Stimulated activated CD4-positive, alpha-beta T cell treated with anti-CD3 and anti-CD28 coated beads, TNF-alpha, amount 100 ng/mL, for 24 hours (primary cell): ENCODE measurements around the gene PARP9.
"Not testable (repeated sequence)": the region's sequence is repeated elsewhere in the genome, so short reads cannot be mapped to it uniquely, and the experiment has no call there.

ENCODE experiments used
- DNase-seq, 3 experiments: peaks; one replicate each; pipeline ENCODE4 v3.0.0-alpha.2; 2020; ENCODE audit warnings: low read depth in 3 of 3

Gene PARP9

DNA sequence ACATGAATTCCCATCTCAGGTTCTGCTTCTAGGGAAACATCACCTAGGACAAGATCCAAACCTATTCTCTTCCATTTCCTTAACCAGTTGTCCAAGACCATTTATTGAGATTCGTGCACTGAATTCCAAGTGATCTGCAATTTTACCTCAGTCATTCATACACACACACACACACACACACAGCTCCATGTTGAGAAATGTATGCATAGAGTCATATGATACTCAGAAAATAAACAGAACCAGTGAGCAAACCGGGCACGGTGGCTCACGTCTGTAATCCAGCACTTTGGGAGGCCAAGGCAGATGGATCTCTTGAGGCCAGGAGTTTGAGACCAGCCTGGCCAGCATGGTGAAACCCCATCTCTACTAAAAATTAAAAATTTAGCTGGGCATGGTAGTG is 43.2 kb downstream of the PARP9 start:
- no peak for DNase-seq

DNA sequence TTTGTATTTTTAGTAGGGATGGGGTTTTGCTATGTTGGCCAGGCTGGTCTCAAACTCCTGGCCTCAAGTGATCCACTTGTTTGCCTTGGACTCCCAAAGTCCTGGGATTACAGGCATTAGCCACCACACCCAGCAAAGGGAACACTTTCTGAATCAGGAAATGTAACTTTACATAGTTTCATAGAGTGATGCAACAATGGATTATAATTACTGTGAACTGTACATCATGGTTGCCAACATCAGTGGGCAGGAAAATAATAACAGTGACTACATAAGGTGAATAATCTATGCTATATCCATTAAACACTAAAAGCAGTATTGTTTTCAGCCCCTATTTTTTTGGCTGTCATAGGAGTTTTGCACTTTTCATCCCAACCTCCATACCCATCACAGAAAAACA is 44.4 kb downstream of the PARP9 start:
- no peak for DNase-seq

DNA sequence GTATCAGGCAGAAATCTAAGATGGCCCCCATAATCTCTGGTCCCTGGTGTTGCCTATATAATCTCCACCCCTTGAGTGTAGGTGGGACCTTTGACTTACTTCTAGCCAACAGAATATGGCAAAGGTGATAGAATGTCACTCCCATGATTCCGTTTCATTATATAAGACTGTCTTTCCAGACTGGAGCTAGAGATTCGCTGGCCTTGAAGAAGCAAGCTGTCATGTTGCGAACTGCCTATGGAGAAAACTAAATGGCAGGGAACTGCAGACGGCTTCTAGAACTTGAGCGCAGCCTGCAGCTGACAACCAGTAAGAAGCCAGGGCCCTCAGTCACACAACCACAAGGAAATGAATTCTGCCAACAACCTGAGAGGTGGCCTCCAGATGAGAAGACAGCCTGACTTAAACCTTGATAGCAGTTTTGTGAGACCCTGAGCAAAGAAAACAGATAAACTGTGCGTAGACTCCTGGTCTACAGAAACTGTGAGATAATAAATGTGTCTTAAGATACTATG is 47.2 kb downstream of the PARP9 start:
- no peak for DNase-seq

DNA sequence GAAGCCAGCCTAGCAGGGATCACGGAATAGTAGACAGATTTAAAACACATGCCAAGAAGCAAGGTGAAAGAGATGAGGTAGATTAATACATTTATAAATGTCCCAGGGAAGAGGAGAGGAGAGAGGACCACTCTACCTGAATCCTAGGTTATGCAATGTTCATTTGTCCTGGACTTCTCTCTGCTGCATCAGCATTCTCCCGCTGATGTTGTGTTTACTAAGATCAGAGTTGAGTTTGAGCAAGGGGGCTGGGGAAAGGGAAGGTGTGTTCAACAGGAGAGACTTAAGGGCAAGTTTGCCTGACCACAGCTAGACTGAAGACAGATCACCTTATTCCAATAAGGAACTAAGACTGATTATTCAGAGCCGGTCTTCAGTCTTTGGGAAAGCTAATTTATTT is 48.2 kb downstream of the PARP9 start:
- DNase-seq, result no peak

DNA sequence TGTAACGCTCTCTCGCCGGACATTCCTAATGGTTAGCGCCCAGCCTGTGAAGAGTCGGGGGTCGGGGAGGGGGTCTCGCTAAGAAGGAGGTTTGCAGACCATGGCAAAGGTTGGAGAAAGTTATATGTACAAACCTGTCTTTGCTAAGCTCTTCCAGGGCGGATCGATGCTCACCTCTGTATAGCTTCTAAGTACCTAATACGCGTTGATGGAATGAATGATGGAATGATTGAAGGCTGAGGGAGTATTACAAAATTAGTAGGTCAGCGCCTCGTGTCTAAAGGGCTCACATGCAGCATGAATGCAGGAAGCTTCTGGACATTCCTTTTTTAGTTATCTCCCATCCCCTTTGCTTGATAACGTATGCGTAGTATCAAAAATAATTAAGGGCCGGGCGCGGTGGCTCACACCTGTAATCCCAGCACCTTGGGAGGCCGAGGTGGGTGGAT is 49.1 kb downstream of the PARP9 start:
- DNase-seq, result no peak

DNA sequence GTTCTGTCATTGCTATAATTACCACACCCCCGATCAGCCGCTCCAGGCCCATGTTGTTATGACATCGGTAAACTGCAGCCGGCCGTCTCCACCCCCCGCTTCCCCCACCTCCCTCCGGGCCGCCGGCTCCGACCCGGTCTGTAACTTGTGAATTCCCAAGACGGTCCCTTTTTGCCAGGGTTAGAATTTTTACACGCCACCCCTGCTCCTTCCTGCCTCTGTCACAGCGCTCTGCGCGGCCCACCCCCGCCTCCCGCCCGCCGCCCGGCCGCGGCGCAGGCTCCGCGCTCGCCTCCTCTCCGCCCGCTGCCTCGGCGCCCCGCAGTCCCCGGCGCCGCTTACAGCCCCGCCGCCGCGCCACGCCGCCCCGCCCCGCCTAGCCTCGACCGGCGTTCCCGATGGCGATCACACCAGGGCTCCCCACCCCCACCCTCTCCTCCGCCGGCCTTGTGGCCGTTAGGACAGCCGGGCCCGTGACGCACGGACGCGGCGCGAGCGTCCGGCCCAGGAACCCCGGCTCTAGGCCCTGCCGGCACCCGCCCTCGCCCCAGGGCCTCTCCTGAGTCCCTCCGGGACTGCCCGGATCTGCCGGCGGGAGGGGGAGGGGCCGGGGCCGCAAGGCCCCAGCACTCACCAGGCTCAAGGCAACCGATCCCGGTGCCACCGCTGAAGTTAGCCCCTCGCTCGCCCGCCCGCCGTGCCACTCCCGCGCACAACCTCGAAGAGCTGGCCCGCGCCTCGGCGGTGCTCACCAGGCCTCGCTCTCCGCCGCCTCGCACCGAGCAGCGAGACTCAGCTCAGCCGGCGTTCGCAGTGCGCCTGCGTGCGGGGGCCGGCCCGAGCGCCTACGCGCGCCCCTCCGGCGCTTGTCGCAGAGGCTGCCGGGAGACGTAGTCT is 49.7 kb downstream of the PARP9 start, which contains the start of gene KPNA1:
TSS of gene KPNA1 (minus strand) at position 817 of the 897 bp plus-strand sequence. CDS start 18,374 bp downstream, outside the sequence.
- peak; percentile 69 to 84 (median 74) for DNase-seq

DNA sequence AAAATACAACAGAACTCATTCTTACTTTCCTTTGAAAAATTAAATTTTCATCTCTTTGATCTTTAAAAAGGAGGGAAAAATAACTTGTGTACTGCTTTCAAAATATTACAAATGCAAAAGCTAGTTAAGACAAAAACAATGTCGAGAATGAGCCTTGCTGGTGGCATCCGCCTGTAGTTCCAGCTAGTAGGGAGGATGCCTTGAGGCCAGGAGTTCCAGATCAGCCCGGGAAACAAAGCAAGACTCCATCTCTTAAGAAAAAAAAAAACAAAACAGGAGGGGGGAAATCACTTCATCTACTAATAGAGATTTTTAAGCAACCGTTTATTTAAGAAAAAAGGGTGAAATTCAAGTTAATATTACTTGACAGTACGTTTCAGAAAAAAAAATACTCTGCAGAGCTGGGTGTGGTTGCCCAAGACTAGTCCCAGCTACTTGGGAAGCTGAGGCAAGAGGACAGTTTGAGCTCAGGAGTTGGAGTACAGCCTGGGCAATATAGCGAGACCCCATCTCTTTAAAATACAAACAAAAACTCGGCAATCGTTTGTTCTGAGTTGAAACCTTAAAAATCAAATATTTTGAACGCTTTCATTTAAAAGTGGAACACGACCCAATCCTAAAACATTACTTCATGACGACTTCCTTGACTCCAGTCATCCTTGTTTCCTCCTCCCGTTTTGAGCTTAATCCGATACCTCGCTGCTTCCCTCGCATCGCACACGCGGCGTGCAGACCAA is 50.5 kb downstream of the PARP9 start:
- no peak for DNase-seq

DNA sequence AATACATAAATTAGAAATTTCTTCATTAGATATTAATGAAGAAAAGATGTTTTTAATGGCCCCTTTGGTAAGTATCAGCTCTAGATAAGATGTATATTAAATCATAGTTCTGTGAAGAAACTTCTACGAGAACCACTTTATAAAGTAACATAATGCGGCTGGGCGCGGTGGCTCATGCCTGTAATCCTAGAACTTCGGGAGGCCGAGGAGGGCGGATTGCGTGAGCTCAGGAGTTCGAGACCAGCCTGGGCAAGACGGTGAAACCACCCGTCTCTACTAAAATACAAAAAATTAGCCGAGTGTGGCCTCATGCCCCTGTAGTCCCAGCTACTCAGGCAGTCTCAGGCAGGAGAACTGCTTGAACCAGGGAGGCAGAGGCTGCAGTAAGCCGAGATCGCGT is 51.8 kb downstream of the PARP9 start:
- no peak for DNase-seq

DNA sequence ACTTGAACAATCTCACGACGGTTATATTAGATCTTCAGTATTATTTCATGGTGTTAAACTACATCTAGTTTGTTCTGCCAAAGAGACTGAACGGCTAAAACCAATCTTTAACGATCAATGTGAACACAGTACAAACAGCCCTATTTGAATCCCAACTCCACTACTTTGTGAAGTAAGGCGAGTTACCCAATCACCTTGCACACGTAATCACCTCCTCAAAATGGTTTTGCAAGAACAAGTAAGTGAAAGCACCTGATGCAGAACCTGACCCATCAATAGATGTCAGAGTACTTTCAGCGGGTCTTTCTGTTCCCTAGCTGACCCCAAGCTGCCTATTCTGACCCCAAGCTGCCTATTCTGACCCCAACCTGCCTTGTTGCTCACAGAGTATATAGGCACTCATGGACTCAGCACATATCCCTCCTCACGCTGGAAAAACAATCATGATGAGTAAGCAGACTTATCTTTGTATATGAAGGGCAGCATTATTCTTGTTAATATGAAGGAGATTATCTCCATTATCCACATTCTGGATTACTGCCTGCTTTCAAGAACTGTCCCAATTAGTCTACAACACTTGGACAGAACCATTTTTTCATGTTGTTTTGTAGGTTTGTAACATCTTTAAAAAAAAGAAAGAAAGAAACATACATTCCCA is 53.1 kb downstream of the PARP9 start:
- DNase-seq, result no peak

DNA sequence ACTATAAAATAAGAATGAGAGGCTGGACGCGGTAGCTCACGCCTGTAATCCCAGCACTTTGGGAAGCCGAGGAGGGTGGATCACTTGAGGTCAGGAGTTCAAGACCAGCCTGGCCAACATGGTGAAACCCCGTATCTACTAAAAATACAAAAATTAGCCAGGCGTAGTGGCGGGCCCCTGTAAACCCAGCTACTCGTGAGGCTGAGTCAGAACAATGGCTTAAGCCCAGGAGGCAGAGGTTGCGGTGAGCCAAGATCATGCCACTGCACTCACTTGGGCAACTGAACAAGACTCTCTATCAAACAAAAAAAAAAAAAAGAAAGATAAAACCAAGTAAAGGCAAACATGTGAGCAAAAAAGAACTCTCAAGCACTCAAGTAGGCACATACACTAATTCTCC is 55.2 kb downstream of the PARP9 start:
- DNase-seq, result not testable (repeated sequence)

DNA sequence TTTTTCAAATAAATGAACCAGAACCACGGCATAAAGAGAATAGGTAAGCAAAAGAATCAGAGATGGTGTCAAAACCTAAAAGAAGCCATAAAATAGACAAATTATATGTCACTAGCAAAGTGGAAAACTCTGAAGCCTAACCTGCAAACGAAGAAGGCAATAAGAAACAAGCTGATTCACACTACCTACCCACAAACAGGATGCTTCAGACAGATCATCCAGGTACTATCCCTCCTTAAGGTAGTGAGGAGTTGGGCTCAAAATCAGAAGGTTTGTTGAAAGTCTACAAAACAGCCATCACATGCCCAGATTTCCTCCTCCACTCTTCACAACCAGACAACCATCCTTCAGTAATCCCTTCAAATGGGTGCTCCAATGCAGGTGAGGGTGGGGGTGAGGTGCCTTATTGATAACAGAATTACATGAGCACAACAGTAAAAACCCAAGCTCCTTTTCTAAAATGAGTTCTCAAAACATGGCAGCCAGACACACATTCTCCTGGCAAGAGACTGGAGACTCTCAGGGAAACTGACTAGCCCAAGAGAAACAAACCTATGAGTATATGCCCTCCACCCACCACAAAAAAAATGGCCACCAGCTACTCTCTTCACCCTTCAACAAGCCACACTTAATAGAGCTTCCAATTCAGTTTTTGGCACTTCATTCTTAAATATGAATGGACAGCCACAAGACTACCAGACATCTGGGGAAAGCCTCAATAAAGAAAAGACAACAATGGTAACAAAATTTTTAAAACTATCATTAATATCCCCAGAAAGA is 55.8 kb downstream of the PARP9 start:
- DNase-seq, result no peak

DNA sequence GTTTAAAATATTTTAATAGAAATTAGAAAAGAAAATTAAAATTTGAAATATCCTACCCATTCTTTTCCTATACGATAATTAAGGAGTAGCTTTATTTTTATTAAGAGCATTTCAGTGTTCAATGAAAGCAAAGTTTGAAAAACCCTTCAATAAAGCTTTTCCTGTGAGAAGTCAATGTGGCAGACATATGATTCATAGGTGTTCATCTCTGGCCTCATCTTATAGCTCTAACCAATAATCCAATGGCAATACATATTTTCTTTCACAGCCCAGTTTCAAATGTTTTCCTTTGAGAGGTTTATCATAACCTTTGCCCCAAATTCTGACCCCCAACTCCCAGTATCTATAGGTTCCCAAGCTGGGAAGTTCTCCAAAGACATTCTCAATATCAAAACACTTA is 57.6 kb downstream of the PARP9 start:
- DNase-seq, result no peak

DNA sequence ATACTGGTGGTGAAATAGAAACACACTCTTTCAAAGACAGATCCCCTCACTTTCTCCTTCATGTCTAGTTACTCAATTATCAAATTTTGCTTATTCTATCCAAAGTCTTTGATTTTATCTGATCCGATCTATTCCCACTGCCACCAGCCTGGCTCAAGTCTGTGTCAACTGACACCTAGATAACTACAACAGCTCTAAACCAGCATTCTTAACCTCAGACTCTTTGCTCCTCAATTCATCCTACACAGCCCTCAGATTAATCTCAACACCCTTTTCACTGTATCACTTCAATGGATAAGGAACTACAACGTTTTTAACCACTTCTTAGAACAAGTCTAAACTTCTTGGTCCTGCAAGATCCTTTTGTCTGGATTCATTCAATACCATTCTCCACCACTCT is 58.4 kb downstream of the PARP9 start:
- no peak for DNase-seq

DNA sequence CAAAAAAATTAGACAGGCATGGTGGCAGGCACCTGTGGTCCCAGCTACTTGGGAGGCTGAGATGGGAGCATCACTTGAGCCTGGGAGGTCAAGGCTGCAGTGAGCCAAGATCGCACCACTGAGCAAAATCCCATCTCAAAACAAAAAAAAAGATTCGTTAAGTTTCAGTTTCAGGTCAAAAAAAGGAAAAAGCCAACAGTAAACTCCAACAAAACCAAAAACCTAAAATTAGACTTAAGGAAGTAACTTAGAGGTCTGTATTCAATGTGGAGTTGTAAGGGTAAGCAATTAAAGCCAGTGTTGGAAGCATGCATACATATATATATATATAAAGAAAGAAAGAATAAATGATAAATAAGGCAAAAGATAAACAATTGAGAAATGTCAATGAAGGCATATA is 61.2 kb downstream of the PARP9 start:
- no peak for DNase-seq

DNA sequence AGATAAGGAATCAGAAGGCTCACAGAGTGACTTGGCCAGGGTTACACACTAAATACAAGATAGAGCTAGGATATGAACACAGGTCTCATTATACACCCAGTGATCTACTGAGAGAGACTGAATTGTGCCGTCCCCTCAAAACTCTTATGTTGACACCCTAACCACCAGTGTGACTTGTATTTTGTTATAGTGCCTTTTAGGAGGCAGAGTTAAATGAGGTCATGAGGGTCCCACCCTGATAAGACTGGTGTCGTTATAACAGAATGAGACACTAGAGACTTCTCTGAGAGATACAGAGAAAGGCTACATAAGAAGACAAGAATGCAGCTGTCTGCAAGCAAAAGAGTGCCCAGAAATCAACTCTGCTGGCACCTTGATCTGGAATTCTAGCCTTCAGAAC is 62.0 kb downstream of the PARP9 start:
- no peak for DNase-seq

DNA sequence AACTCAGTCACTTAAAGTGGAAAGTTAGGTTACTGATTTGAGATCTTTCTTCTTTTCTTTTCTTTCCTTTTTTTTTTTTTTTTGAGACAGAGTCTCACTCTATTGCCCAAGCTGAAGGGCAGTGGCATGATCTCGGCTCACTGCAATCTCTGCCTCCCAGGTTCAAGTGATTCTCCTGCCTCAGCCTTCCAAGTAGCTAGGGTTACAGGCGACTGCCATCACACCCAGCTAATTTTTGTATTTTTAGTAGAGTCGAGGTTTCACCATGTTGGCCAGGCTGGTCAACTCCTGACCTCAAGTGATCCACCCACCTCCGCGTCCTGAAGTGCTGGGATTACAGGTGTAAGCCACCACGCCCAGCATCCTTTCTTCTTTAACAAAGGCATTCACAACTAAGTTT is 63.1 kb downstream of the PARP9 start:
- DNase-seq, result not testable (repeated sequence)

DNA sequence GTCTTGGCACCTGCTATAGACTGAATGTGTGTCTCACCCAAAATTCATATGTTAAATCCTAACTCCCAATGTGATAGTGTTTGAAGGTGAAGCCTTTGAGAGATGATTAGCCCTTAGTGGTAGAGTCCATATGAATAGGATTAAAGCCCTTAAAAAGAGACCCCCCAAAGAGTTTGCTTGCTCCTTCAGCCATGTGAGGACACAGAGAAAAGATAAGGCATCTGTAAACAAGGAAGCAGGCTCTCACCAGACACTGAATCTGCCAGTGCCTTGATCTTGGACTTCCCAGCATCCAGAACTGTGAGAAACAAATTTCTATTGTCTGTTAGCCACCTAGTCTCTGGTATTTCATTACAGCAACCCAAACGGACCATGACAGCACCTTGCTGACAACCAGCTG is 65.9 kb downstream of the PARP9 start:
- DNase-seq, result no peak

DNA sequence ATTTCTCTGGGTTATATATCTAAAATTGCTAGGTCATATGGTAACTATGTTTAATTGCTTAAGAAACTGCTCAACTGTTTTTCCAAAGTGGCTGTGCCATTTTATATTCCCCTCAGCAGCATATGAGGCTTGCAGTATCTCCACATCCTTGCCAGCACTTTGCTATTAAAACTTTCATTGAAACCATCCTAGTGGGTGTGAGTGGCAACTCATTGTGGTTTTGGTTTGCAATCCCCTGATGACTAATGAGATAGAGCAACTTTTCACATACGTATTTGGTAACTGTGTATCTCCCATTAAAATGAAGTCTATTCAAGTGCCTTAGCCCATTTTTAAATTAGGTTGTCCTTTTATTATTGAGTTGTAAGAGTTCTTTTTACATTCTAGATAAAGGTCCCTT is 66.7 kb downstream of the PARP9 start:
- DNase-seq, result no peak

DNA sequence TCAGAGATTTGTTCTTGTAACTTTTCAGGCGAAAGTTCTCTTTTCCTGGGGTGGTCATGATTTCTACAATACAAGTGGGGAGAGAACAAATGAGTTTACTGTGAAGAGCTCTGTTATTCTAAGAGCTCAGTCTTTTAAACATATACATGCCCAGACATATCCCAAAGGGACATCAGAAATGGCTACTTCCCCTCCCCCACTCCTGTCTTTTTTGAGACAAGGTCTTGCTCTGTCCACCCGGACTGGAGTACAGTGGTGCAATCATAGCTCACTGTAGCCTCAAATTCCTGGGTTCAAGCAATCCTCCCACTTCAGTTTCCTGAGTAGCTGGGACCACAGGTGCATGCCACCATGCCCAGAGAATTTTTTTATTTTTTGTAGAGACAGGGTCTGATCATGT is 67.6 kb downstream of the PARP9 start:
- DNase-seq, result no peak

DNA sequence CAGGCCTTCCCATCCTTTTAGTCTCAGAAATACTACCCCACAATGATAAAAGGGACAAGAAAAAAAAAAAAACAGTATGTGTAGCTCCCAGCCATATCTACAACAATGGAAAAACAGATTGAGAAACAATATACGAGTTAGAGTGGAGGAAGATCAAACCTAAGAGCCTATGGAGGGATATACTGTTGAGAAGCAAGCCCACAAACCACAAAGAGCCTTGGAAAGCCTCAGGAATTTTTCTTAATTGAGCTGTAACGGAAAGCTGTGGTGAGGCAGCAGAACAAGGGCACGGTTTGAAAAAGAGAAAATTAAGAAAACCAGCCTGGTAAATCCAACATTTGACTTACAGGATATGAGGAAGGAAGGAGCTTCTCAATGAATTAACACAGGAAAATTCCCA is 70.8 kb downstream of the PARP9 start:
- DNase-seq, result no peak

DNA sequence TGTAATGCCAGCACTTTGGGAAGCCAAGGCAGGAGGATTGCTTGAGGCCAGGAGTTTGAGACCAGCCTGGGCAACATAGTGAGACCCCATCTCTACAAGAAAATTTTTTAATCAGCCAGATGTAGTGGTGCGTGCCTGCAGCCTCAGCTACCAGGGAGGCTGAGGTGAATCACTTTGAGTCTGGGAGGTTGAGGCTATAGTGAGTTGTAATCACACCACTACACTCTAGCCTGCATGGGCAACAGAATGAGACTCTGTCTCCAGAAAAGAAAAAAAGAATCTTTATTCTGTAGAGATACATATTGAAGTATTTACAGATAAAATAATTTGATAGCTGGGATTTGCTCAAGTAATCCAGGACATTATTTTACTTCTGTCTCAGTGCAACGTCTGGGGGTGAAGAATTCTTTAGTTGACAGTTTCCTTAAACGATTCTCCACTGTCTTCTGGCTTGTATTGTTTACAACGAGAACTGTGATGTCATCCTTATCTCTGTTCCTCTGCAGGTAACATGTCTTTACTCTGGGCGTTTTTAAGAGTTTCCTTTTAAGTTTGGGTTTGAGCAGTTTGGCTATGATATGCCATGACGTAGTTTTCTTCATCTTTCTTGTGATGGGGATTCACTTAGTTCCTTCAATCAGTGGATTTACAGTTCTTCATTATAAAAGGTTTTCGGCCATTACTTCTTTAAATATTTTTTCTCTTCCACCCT is 75.7 kb downstream of the PARP9 start:
- DNase-seq, result no peak
